Nephron progenitor cell (in vitro differentiated cells): ENCODE results near the gene PAX5.

Source experiments
- DNase-seq: peaks from one replicate; pipeline ENCODE4 v3.0.0; 2021
- H3K27ac Mint-ChIP-seq: 2 replicates; pipeline ENCODE4 v1.8.0; 2021; ENCODE audit warnings: mild to moderate bottlenecking, moderate library complexity, mixed read lengths
- H3K27me3 Mint-ChIP-seq: 2 replicates; pipeline ENCODE4 v1.8.0; 2021; ENCODE audit warnings: mild to moderate bottlenecking, low read depth, mixed read lengths; ENCODE audit not compliant: poor library complexity
- H3K36me3 Mint-ChIP-seq: 2 replicates; pipeline ENCODE4 v1.8.0; 2021; ENCODE audit warnings: low read depth, mixed read lengths
- H3K4me1 Mint-ChIP-seq: 2 replicates; pipeline ENCODE4 v1.8.0; 2021; ENCODE audit warnings: mixed read lengths
- H3K4me3 Mint-ChIP-seq: 2 replicates; pipeline ENCODE4 v1.8.0; 2021; ENCODE audit warnings: mild to moderate bottlenecking, moderate library complexity, mixed read lengths
- H3K9me3 Mint-ChIP-seq: 2 replicates; pipeline ENCODE4 v1.8.0; 2021; ENCODE audit warnings: mild to moderate bottlenecking, moderate library complexity, mixed read lengths
- TF ChIP-seq, protein P1 (sequence below): fragments of 200-600 bp; sonication (generic); IDR thresholded peaks from 2 replicates; pipeline ENCODE4 v1.5.0; 2021; ENCODE audit warnings: antibody characterized with exemption

Gene PAX5

DNA sequence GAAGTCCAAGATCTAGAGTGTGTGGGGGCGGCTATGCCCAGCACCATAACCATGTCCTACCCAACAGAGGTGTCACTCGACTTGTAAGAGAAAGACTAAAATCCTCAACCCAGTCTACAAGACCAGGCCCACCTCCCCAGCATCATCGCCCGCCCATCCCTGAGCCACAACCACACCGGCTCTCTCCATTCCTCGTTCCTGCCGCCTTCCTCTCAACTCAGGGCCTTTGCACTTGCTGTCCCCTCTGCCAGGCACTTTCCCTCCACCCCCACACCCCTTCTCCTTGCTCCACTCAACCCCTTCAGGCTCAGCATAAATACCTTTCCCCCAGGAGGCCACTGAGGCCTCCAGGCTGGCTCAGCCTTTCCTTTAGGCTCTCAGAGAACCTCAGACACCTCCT lies 69.3 kb downstream of the PAX5 start:
- H3K4me1 Mint-ChIP-seq = peaks cover 57% of the 10 kb centered on the region
- H3K9me3 Mint-ChIP-seq = no peaks in the 10 kb centered on the region
- TF ChIP-seq, protein P1, sequence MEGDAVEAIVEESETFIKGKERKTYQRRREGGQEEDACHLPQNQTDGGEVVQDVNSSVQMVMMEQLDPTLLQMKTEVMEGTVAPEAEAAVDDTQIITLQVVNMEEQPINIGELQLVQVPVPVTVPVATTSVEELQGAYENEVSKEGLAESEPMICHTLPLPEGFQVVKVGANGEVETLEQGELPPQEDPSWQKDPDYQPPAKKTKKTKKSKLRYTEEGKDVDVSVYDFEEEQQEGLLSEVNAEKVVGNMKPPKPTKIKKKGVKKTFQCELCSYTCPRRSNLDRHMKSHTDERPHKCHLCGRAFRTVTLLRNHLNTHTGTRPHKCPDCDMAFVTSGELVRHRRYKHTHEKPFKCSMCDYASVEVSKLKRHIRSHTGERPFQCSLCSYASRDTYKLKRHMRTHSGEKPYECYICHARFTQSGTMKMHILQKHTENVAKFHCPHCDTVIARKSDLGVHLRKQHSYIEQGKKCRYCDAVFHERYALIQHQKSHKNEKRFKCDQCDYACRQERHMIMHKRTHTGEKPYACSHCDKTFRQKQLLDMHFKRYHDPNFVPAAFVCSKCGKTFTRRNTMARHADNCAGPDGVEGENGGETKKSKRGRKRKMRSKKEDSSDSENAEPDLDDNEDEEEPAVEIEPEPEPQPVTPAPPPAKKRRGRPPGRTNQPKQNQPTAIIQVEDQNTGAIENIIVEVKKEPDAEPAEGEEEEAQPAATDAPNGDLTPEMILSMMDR = no peak
- no peaks in the 10 kb centered on the region for H3K36me3 Mint-ChIP-seq
- DNase-seq = no peak
- peaks cover 31% of the 10 kb centered on the region for H3K27me3 Mint-ChIP-seq
- no peak overlapping the region for H3K4me3 Mint-ChIP-seq
- H3K27ac Mint-ChIP-seq = no peak overlapping the region

DNA sequence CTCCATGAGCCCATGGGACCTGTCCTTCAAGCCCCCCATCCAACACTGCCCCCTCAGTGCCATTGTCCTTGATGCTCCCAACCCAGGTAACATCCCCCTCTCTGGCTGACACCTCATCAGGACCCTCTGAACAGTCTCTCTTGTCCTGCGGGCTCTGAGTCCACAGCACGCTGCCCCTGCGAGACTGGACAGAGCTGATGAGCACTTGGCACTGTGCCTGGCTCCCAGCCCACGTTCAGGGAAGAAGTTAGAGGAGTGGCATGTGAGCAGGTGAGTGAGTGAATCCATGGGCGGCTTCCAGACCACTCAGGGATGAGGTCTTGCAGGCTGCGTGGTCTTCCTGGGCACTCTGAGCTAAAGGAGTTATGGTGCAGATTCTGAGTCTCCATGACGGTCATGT lies 70.7 kb downstream of the PAX5 start:
- Mint-ChIP-seq H3K36me3 (no peaks in the 10 kb centered on the region), H3K9me3 (no peaks in the 10 kb centered on the region), H3K27me3 (peaks cover 28% of the 10 kb centered on the region), H3K4me3 (no peak overlapping the region), H3K27ac (peak overlapping the region; percentile 34), H3K4me1 (peaks cover 64% of the 10 kb centered on the region)
- TF ChIP-seq, protein P1 = no peak
- DNase-seq = no peak

DNA sequence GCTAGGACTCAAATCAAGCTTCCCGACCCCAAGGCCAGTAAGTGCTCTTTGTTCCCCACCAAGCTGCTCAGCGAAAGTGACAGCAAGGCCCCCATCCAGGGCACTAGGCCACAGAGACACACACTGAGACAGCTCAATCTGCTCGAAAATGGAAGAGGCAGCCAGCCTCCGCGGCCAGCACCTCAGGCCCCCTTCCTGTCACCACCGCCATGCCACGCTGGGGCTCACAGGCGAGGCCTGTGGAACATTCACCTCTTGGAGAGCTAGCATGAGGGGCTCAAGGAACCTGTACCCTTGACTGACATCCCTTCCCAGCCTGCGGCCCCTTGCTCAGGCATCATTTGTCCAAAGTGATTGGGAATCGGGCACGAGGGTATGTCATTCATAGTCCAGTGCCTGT lies 71.4 kb downstream of the PAX5 start:
- H3K9me3 Mint-ChIP-seq = no peaks in the 10 kb centered on the region
- no peak overlapping the region for H3K4me3 Mint-ChIP-seq
- peaks cover 60% of the 10 kb centered on the region for H3K4me1 Mint-ChIP-seq
- peaks cover 34% of the 10 kb centered on the region for H3K27me3 Mint-ChIP-seq
- no peaks in the 10 kb centered on the region for H3K36me3 Mint-ChIP-seq
- TF ChIP-seq, protein P1 = no peak
- no peak for DNase-seq
- no peak overlapping the region for H3K27ac Mint-ChIP-seq

DNA sequence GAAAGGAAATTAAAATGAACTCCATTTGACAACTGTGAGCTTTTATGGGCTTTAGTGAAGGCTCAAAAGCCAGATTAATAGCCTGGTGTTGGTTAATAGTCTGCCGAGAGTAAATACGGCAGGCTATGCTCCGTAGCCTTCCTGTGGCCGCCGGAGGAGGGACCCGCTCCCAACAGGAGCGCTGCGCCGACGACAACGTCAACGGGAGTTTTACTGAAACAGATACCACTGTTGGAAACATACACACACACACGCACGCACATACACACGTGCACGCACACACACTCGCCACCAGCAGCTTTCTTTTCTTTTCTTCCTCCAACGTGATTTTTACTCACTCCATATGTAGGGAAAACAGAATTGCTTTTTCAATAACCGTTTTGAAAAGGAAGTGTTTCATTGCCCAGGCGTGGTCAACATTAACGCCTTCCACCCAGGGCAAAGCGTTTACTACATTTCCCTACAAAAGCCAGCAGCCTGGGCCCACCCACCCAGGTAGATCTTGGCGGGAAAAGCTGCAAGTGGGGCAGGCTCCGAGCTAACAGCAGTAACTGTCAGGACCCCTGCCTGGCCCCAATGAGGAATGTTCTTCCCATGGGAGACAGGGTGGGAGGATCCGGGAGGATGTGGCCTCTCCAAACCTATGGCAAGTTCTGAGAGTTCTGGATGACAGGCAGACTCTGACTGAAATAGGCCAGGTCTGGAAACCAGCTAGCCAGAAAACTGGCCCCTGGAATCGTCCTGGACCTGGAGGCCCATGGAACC lies 72.3 kb downstream of the PAX5 start:
- peaks cover 38% of the 10 kb centered on the region for H3K27me3 Mint-ChIP-seq
- H3K4me1 Mint-ChIP-seq = peaks cover 56% of the 10 kb centered on the region
- H3K27ac Mint-ChIP-seq = peak overlapping the region; percentile 20

DNA sequence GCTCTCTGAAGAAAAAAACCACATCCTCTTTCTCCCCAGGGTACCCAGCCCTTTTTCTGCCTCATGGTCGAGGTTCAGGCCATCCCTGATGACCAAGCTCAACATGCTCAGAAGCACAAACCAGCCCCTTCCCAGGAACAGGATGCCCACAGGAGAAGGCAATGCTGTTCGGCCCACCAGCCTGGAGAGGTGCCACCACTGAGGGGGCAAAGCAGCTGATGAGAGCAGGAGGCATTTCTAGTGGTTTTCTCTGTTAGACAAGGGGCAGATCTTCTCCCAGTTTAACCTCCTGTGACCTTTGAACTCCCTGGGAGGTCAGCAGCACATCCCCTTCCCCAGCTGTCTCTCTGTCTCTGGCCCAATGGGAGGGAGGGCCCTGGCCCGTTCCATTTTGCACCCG lies 73.0 kb downstream of the PAX5 start:
- TF ChIP-seq, protein P1 = no peak
- H3K27ac Mint-ChIP-seq = peak overlapping the region; percentile 70
- H3K9me3 Mint-ChIP-seq = no peaks in the 10 kb centered on the region
- H3K27me3 Mint-ChIP-seq = peaks cover 42% of the 10 kb centered on the region
- peak overlapping the region; percentile 28 for H3K4me3 Mint-ChIP-seq
- H3K36me3 Mint-ChIP-seq = no peaks in the 10 kb centered on the region
- DNase-seq = no peak
- peaks cover 56% of the 10 kb centered on the region for H3K4me1 Mint-ChIP-seq

More for the DNA sequence above, 72.3 kb downstream of the PAX5 start:
- Mint-ChIP-seq H3K36me3 (no peaks in the 10 kb centered on the region), H3K4me3 (peak overlapping the region; percentile 28), H3K9me3 (no peaks in the 10 kb centered on the region)
- TF ChIP-seq, protein P1 = no peak
- peak; percentile 57 for DNase-seq

DNA sequence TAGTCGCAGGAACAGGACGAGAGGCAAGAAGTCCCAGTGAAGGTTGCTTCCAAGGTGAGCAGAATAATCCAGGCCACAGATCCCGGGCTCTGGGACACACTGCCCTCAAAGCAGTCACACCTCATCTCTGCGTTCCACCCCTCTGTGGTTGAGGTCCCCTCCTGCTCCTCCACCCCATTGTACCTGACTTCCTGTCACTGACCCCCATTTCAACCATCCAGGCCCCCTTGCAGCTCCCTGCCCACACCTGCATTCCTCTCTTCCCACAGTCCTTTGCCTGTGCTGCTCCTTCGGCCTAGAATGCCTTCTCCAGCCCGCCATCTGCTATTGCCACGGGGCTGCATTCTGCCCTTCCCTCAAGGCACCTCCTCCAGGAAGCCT lies 73.5 kb downstream of the PAX5 start:
- Mint-ChIP-seq H3K36me3 (no peaks in the 10 kb centered on the region), H3K4me1 (peaks cover 56% of the 10 kb centered on the region), H3K27me3 (peaks cover 39% of the 10 kb centered on the region), H3K9me3 (no peaks in the 10 kb centered on the region), H3K4me3 (no peak overlapping the region), H3K27ac (no peak overlapping the region)
- TF ChIP-seq, protein P1 = no peak
- DNase-seq = no peak
